Measurements from ENCODE around the gene FBLN2. TPM values are rescaled to one million over a fixed set of nuclear protein-coding genes. Genes with fewer than 3 reads are reported as not detected.

FBLN2 gene
- total RNA-seq, 4 donors from 2014 or later: 85.9 to 187 (median 117) TPM

DNA sequence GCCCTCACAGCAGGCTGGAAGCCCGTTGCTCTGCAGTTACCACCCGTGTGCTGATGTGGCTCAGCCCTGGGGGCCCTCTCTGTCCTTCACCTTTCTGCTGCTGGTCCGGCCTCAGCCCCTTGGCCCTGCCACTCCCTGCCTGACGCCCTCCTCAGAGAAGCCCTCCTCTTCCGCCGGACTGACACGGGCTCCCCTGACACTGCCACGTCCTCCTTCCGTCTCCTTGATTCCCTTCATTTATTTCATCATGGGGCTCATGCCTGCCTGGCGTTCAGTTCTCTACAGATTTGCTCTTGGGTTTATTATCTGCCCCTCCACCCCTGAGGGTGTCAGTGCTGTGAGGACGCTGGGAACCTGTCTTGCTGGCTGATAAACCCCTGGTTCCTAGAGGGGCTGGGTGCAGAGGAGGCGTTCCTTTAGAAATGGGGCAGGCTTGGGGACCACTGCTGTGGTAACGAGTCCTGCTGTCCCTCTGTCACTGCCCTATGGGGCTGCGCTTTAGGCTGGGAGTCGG, 19.6 kb downstream of the FBLN2 start:
- peaks cover 0 to 42% (median 22%) of the 10 kb centered on the region in 3 donors for H3K4me1 ChIP-seq

DNA sequence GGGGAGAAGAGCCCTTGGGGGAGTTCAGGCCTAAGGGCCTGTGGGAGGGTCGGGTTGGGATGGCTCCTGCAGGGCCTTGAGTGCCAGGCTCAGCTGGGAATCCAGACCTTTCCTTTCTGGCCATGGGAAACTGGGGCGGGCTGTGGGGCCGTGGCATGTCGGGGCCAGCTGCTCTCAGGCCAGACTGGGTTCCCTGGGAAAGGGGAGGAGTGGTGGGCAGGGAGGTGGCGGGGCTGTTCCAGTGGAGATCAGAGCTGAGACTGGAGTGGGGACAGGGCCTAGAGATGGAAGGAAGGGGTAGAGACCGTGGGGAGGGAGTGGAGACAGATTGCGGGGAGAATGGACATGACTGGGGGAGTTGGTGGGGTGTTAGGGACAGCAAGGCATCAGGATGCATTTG, 20.3 kb downstream of the FBLN2 start:
- Histone ChIP-seq H3K27me3 (no peaks in the 10 kb centered on the region), H3K4me3 (no peak overlapping the region), H3K9me3 (no peaks in the 10 kb centered on the region), H3K4me1 (peaks cover 0 to 45% (median 22%) of the 10 kb centered on the region in 3 donors), H3K27ac (no peak overlapping the region), H3K36me3 (peaks cover 0 to 5% of the 10 kb centered on the region in 2 donors)
- no peak for ATAC-seq
- WGBS, 2 donors (ENCODE audit: low coverage in 1 of 2): 82 to 84% methylated on average over 3 of the region's 7 CpGs
- TF ChIP-seq, protein P1, sequence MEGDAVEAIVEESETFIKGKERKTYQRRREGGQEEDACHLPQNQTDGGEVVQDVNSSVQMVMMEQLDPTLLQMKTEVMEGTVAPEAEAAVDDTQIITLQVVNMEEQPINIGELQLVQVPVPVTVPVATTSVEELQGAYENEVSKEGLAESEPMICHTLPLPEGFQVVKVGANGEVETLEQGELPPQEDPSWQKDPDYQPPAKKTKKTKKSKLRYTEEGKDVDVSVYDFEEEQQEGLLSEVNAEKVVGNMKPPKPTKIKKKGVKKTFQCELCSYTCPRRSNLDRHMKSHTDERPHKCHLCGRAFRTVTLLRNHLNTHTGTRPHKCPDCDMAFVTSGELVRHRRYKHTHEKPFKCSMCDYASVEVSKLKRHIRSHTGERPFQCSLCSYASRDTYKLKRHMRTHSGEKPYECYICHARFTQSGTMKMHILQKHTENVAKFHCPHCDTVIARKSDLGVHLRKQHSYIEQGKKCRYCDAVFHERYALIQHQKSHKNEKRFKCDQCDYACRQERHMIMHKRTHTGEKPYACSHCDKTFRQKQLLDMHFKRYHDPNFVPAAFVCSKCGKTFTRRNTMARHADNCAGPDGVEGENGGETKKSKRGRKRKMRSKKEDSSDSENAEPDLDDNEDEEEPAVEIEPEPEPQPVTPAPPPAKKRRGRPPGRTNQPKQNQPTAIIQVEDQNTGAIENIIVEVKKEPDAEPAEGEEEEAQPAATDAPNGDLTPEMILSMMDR (IDR thresholded peaks at IDR 0.05): no peak
- TF ChIP-seq EP300 (IDR thresholded peaks at IDR 0.05) (no peak), POLR2A (IDR thresholded peaks at IDR 0.05) (no peak), POLR2AphosphoS5 (IDR thresholded peaks at IDR 0.05) (no peak)

More for the DNA sequence above, 19.6 kb downstream of the FBLN2 start:
- H3K4me3 ChIP-seq: no peak overlapping the region
- no peak overlapping the region for H3K27ac ChIP-seq
- TF ChIP-seq POLR2A (IDR thresholded peaks at IDR 0.05) (no peak), POLR2AphosphoS5 (IDR thresholded peaks at IDR 0.05) (no peak)
- H3K27me3 ChIP-seq: no peaks in the 10 kb centered on the region
- 84% methylated on average over 7 of the region's 15 CpGs; no CpG with 5 or more reads in 1 of the 2 donors for WGBS, 2 donors (ENCODE audit: low coverage in 1 of 2)
- no peaks in the 10 kb centered on the region for H3K9me3 ChIP-seq
- ATAC-seq: no peak
- peaks cover 0 to 5% of the 10 kb centered on the region in 2 donors for H3K36me3 ChIP-seq

- Histone ChIP-seq H3K9me3 (no peaks in the 10 kb centered on the region), H3K36me3 (peaks cover 0 to 5% of the 10 kb centered on the region in 2 donors), H3K4me3 (no peak overlapping the region), H3K27ac (no peak overlapping the region), H3K27me3 (no peaks in the 10 kb centered on the region), H3K4me1 (peaks cover 0 to 51% (median 22%) of the 10 kb centered on the region in 3 donors)
- TF ChIP-seq, protein P1 (IDR thresholded peaks at IDR 0.05): no peak
- no peak for TF ChIP-seq POLR2A (IDR thresholded peaks at IDR 0.05)
- TF ChIP-seq EP300 (IDR thresholded peaks at IDR 0.05): no peak
- TF ChIP-seq POLR2AphosphoS5 (IDR thresholded peaks at IDR 0.05): no peak
- WGBS, 2 donors (ENCODE audit: low coverage in 1 of 2): 54 to 76% methylated on average over 8 of the region's 26 CpGs
- no peak for ATAC-seq
These were observed 20.9 kb downstream of the FBLN2 start for GRCh38 chr3:13569641-13570390.

- H3K4me1 ChIP-seq: peaks cover 0 to 53% (median 18%) of the 10 kb centered on the region in 3 donors
- H3K27ac ChIP-seq: no peak overlapping the region
- TF ChIP-seq POLR2A (IDR thresholded peaks at IDR 0.05): no peak
- no peak for TF ChIP-seq POLR2AphosphoS5 (IDR thresholded peaks at IDR 0.05)
- TF ChIP-seq, protein P1 (IDR thresholded peaks at IDR 0.05): no peak
- TF ChIP-seq EP300 (IDR thresholded peaks at IDR 0.05): no peak
- no peak for ATAC-seq
- no peak overlapping the region for H3K4me3 ChIP-seq
- H3K36me3 ChIP-seq: peaks cover 0 to 5% of the 10 kb centered on the region in 2 donors
- no peaks in the 10 kb centered on the region for H3K9me3 ChIP-seq
- H3K27me3 ChIP-seq: no peaks in the 10 kb centered on the region
- no CpG with 5 or more reads among the region's 46 CpGs for WGBS, 2 donors (ENCODE audit: low coverage in 1 of 2)
These were observed 21.7 kb downstream of the FBLN2 start for GRCh38 chr3:13570391-13571194.

GRCh38 chr3:13571264-13571663, 22.3 kb downstream of the FBLN2 start:
- TF ChIP-seq, protein P1 (IDR thresholded peaks at IDR 0.05): no peak
- TF ChIP-seq POLR2A (IDR thresholded peaks at IDR 0.05) (no peak), POLR2AphosphoS5 (IDR thresholded peaks at IDR 0.05) (no peak), EP300 (IDR thresholded peaks at IDR 0.05) (no peak)
- 90 to 100% methylated on average over 2 to 5 of the region's 11 CpGs for WGBS, 2 donors (ENCODE audit: low coverage in 1 of 2)
- ATAC-seq: no peak
- H3K4me1 ChIP-seq: peaks cover 0 to 51% (median 15%) of the 10 kb centered on the region in 3 donors
- no peak overlapping the region for H3K4me3 ChIP-seq
- no peak overlapping the region for H3K27ac ChIP-seq
- H3K27me3 ChIP-seq: no peaks in the 10 kb centered on the region
- H3K36me3 ChIP-seq: peaks cover 0 to 5% of the 10 kb centered on the region in 2 donors
- no peaks in the 10 kb centered on the region for H3K9me3 ChIP-seq

Data from gastroesophageal sphincter (tissue), 4 donors.